ENCODE data around the gene LIG4.

Gene LIG4

DNA sequence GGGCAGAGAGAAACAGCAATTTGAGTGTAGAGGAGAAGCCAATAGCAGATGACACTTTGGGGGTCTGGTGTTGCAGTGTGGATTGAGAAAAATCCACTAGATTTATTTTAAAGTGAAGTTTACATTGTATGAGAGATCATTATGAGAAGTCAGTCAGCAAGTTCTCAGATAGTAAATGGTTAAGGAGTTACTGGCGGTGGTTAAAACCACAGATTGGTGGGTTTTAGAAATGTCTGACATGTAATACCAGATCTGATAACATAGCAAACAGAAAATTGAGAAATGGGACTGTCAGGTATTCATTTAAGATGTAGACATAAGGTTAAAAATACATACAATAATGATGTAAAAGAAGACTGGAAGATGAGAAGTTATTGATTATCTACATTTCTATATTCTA, 10.1 kb upstream of the LIG4 start:
- H3K27ac ChIP-seq: no peak overlapping the region
- TF ChIP-seq, protein P1, sequence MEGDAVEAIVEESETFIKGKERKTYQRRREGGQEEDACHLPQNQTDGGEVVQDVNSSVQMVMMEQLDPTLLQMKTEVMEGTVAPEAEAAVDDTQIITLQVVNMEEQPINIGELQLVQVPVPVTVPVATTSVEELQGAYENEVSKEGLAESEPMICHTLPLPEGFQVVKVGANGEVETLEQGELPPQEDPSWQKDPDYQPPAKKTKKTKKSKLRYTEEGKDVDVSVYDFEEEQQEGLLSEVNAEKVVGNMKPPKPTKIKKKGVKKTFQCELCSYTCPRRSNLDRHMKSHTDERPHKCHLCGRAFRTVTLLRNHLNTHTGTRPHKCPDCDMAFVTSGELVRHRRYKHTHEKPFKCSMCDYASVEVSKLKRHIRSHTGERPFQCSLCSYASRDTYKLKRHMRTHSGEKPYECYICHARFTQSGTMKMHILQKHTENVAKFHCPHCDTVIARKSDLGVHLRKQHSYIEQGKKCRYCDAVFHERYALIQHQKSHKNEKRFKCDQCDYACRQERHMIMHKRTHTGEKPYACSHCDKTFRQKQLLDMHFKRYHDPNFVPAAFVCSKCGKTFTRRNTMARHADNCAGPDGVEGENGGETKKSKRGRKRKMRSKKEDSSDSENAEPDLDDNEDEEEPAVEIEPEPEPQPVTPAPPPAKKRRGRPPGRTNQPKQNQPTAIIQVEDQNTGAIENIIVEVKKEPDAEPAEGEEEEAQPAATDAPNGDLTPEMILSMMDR (conservative IDR thresholded peaks at IDR 0.05): no peak

- no peak overlapping the region for H3K27ac ChIP-seq
- TF ChIP-seq, protein P1 (conservative IDR thresholded peaks at IDR 0.05): no peak
Observed at GRCh38 chr13:108223687-108224503, 8.6 kb upstream of the LIG4 start.

DNA sequence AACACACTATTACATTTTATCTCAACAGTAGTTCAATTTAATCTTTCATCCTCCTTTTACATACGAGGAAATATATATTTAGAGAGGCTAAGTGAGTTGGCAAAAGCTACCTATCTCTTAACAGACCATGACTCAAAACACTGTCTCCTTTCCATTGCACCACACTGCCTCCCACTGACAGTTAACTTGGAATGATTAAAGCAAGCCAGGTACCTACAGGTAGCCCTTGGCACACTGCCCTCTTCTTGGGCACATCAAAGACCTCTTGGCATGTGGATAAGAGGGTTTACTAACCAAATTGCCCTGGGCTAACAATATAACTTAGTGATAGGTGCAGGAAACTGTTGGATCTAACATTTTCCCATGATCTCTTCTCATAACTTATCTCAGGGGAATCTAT, 4.7 kb upstream of the LIG4 start:
- no peak overlapping the region for H3K27ac ChIP-seq
- TF ChIP-seq, protein P1 (conservative IDR thresholded peaks at IDR 0.05): peak; percentile 72

DNA sequence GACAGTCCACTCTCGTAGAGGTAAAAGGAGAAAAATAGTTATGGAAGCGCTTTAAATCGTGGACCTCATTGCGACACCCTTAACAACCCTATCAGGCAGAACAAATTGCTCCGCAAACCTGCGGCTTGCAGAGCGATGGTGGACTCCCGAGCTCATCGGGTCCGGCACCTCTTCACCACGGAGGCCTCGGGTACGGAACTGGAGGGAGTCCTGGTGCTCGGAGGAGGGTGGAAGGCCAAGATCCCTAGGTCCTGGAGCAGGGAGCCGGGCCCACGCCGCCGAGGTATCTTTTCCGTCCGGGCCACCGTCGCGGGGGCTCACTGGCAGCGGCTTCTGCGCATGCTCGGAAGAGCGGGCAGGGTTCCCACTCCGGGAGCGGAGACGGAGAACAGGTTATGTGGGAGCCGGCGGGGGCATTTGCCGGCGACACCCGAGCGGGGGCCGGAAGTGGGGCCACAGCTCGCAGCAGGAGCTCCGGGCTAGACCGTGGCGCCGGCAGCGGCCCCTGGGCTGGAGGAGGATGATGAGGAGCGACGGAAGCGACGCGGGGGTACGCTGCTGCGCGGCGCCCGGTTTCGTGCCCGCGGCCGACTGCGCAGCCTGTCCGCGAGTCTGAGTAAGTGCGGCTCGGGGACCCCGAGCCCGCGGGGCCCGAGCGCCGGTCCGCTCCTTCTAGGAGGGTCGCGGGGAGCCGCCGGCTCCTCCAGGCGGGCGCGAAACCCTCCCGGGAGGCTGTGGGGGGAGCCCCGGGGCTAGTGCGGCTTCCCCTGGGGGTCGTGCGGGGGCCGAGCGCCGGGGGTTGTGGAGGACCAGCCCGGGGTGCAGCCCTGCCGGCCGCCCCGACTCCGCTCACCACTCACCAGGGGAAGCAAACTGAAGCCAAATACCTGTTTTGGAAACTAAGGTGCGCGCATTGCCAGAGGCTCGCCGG, 3.0 kb upstream of the LIG4 start, which contains the start of gene ABHD13:
TSS of gene ABHD13 (plus strand) at position 349 of the 931 bp plus-strand sequence. CDS start 10,827 bp downstream, outside the sequence.
- TF ChIP-seq, protein P1 (conservative IDR thresholded peaks at IDR 0.05): peak; percentile 26
- H3K27ac ChIP-seq: peak within 1 kb of the TSS; percentile 85

GRCh38 chr13:108217307-108218043, 2.1 kb upstream of the LIG4 start:
- peak overlapping the region; percentile 85 for H3K27ac ChIP-seq

DNA sequence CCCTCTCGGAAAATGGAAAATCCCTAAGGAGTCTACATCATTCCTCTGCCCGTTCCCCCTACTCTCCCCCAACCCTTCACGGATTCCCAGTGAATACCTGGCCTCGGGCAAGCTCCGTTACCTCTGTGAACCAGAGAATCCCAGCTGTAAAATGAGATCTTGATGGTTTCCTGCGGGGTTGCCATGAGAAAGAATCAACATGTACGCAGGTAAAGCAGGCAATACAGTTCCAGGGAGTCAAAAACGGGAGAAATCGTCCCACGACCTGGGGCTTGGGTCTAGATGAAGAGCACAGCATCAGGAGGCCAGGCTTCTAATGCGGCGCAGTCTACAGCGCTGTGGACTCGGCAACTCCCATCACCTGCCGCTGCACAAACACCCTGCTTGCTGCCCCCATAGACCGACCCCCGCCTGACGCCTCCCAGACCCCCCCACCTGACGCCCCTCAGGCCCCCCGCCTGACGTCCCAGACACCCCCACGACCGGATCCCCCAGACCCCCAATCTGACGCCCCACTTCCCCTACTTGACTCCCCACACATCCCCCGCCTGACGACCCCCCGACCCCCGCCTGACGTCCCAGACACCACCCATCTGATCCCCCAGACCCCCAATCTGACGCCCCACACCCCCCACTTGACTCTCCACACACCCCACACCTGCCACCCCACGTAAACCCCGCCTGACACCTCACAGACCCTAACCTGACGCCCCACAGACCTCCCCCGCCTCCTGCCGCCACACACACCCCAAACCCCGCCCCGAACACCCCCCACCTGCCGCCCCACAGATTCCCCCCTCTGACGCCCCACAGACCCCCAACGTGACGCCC, 680 bp downstream of the LIG4 start:
- TF ChIP-seq, protein P1 (conservative IDR thresholded peaks at IDR 0.05): no peak
- H3K27ac ChIP-seq: no peak overlapping the region

DNA sequence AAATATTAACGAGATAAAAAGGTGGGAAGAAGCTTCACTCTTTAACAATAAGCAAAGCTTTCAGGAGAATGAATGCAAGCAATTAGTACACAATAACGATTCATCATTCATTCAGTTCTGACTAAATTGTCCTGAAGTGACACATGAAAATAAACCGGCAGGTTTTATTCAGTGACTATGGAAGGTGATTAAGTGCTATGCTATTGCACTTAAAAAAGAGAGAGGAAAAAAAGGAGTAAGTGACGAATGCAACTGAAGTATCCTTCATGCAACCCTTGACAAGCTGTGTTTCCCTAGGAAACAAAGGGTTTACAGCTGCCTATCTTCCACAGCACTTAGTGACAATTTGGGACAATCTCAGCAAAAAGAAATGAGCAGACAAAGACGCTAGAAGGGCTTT, 1.4 kb downstream of the LIG4 start:
- TF ChIP-seq, protein P1 (conservative IDR thresholded peaks at IDR 0.05): no peak
- no peak overlapping the region for H3K27ac ChIP-seq
